IPS-20b (cell line): ENCODE data around the gene BCL2L1.

ENCODE experiments used
- H3K27ac ChIP-seq: one replicate; pipeline ENCODE4 v1.5.1; 2013; ENCODE audit warnings: low read length
- H3K27me3 ChIP-seq: 2 replicates; pipeline ENCODE4 v1.6.1; 2013; ENCODE audit warnings: mild to moderate bottlenecking, low read length, inconsistent platforms; ENCODE audit not compliant: insufficient read depth
- H3K36me3 ChIP-seq: 2 replicates; pipeline ENCODE4 v1.6.1; 2013; ENCODE audit warnings: low read depth, mild to moderate bottlenecking, inconsistent platforms, low read length, moderate library complexity; ENCODE audit not compliant: insufficient read depth
- H3K4me1 ChIP-seq: 2 replicates; pipeline ENCODE4 v1.6.1; 2013; ENCODE audit warnings: mild to moderate bottlenecking, control low read depth, inconsistent platforms, low read length, moderate library complexity; ENCODE audit not compliant: insufficient read depth
- H3K4me3 ChIP-seq: 2 replicates; pipeline ENCODE4 v1.5.1; 2013; ENCODE audit warnings: mild to moderate bottlenecking, low read length, inconsistent platforms
- H3K9ac ChIP-seq: 2 replicates; pipeline ENCODE4 v1.6.1; 2013; ENCODE audit warnings: low read depth, mild to moderate bottlenecking, inconsistent platforms, low read length, moderate library complexity
- H3K9me3 ChIP-seq: 2 replicates; pipeline ENCODE4 v1.6.1; 2013; ENCODE audit warnings: mild to moderate bottlenecking, low read depth, low read length, inconsistent platforms; ENCODE audit not compliant: insufficient read depth

BCL2L1 gene

DNA sequence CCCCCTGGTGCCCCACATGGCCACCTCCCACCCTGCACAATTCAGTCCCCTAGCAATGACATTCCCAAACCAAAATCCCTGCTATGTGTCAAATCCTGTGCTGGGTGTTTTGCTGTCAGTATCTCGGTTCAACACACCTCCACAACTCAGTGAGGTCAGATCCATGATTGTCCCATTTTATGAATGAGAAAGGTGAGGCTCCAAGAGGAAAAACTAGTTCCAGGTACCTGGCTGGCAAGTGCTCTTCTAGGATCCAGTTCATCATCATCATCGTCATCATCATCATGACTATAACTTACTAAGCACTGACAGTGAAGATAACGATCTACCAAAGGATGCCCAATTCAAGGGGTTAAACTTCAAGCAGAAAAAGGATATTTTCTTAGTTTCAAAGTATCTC is 102.4 kb downstream of the BCL2L1 start:
- Histone ChIP-seq H3K9ac (no peak overlapping the region), H3K36me3 (no peaks in the 10 kb centered on the region), H3K4me3 (no peak overlapping the region), H3K4me1 (no peaks in the 10 kb centered on the region), H3K27ac (no peak overlapping the region), H3K27me3 (no peaks in the 10 kb centered on the region), H3K9me3 (no peaks in the 10 kb centered on the region)

DNA sequence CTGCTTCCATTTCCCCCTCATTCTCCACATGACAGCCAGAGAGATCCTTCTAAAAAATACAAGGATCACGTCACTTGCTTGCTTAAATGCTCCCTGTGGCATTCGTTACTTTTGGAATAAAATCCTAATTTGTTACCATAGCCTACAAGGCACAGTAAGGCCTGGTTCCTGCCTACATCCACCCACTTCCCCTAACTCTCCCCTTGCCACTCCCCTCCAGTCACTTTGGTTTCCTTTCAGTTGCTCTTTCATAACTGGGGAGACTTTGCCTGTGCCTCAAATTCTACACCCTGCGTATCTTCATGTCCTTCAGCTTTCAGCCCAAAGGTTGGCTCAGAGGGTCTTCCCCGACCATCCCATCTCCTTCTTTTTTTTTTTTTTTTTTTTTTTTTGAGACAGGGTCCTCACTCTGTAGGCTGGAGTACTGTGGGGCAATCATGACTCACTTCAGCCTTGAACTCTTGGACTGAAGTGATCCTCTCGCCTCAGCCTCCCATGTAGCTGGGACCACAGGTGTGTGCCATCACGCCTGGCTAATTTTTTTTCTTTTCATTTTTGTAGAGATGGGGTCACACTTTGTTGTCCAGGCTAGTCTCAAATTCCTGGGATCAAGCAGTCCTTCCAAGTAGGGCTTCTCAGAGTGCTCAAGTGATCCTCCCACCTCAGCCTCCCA is 105.1 kb downstream of the BCL2L1 start:
- Histone ChIP-seq H3K27me3 (no peaks in the 10 kb centered on the region), H3K36me3 (no peaks in the 10 kb centered on the region), H3K4me3 (no peak overlapping the region), H3K9ac (no peak overlapping the region), H3K27ac (no peak overlapping the region), H3K9me3 (no peaks in the 10 kb centered on the region), H3K4me1 (no peaks in the 10 kb centered on the region)

DNA sequence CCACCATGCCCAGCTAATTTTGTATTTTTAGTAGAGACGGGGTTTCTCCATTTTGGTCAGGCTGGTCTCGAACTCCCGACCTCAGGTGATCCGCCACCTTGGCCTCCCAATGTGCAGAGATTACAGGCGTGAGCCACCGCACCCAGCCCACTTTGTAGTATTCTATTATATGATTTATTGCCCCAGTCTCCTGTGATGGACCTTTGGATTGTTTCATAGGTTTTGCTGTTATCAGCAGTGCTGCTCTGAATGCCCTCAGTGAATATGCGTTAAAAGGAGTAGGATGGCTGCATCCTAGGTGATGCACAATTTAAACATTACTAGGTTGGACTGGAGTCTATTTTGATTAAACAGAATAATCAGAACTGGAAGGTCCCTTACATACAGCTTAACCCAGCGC is 107.3 kb downstream of the BCL2L1 start:
- Histone ChIP-seq H3K27me3 (no peaks in the 10 kb centered on the region), H3K4me3 (no peak overlapping the region), H3K4me1 (no peaks in the 10 kb centered on the region), H3K36me3 (no peaks in the 10 kb centered on the region), H3K9me3 (no peaks in the 10 kb centered on the region), H3K27ac (no peak overlapping the region), H3K9ac (no peak overlapping the region)
